Activated CD4-positive, alpha-beta T cell treated with anti-CD3 and anti-CD28 coated beads, Interleukin-2, amount 50 U/mL, for 4 hours (primary cell): ENCODE results near the gene MAP3K21.

Experiments used
- DNase-seq, 2 experiments: peaks; one replicate each; pipeline ENCODE4 v3.0.0-alpha.2; 2020

Gene MAP3K21

DNA sequence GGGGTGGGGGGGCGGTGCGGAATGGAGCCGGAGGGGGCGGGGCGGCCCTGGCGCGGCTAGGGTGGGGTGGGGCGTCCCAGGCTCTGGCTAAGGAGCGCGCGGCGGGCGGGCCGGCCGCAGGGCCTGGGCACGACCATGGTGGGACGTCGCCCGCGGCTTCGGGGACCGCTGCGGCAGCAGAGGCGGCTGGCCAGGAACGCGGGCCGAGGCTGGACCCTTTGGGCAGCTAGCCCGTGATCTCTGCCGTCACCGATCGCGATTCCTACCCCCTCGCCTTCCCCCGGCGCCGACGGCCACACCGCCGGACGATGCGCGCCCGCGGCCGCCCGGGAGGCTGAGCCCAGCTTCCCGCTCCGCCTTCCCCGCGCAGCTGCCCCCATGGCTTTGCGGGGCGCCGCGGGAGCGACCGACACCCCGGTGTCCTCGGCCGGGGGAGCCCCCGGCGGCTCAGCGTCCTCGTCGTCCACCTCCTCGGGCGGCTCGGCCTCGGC lies at the start of gene MAP3K21:
MAP3K21 (plus strand) TSS at position 74 of the 491 bp plus-strand sequence; CDS start at position 379, 305 bp downstream.
- DNase-seq: no peak

DNA sequence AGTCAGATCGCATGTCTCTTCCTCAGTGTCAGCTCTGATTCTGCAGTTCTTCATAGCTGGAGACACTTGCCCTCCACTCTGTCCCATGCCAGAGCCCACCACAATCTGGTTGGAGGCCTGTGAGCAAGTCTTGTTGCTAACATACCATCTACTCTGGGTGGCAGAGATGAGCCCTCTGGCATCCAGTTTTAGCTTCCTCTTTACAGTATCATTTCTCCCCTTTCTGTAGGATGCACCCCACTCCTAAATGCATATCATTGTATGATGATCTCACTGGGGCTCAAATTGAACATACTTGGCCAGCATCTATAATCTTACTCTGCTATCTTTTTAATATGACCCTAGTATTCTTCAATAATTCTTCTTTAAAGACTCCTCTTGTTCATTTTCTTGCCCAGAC lies 48.9 kb upstream of the MAP3K21 start:
- DNase-seq: no peak

DNA sequence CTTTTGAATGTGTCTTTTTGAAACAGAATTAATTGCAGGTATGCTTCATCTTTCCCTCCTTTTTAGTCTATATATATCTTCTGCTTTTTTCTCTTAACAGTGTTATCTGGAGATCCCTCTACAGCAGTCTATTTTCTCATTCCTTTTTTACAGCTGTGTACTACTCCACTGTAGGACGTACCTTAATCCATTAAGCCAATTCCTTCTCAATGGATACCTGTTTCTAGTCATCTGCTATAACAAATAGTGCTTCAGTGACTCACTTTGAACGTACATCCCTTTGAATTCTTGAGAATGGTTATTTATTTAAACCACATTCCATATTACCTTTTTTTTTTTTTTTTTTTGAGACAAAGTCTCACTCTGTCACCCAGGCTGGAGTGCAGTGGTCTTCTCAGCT lies 47.6 kb upstream of the MAP3K21 start:
- no peak for DNase-seq

DNA sequence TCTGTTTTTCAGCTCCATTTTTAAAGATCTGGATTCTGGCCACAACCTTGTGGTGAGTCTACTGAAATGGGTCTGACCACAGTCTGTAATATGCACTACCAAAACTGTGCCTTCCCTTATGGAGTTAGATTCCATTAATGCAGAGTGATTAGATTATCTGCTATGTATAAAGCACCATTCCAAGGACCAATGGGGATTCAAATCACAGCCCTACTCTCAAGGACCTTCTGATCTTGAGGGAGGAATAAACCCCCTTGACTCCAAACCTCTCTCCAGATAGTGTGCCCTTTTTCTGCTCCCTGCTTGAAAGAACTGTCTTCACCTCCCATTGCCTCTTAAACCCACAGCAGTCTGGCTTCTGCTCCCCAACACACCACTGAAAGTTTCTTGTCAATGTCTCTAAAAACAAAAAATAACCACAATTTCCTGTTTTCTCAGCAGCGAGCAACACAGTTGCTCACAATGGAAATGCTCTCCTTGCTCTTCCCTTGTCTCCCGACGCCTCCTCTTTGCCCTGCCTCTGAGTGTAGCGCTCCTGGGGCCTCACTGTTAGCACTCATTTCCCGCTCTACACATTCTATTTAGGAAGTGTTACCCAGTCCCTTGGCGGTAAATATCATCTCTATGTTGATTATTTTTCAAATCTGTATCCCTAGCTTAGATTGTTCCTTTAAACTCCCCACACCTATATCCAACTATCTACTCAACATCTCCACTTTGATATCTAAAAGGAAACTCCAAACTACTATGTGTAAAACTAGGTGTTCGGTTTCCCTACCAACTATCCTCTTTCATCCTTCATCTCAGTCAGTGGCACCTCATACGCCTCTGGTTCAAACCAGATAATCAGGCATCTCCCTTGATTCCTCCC lies 45.6 kb upstream of the MAP3K21 start:
- peak in 1 of 2 experiments; percentile 7 for DNase-seq

DNA sequence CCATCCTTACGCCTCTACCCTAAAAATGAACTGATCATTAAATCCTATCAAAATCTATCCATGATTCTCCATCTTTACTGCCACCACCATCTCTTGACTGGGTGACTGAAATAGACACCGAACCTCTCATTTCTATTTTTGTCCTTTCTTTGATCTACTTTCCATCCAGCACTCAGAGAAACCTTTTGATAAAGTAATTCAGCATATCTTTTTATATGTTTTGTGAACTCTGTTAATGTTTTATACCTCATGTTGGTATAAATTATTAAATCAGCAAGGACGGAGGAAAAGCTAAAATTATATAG lies 45.0 kb upstream of the MAP3K21 start:
- no peak for DNase-seq

DNA sequence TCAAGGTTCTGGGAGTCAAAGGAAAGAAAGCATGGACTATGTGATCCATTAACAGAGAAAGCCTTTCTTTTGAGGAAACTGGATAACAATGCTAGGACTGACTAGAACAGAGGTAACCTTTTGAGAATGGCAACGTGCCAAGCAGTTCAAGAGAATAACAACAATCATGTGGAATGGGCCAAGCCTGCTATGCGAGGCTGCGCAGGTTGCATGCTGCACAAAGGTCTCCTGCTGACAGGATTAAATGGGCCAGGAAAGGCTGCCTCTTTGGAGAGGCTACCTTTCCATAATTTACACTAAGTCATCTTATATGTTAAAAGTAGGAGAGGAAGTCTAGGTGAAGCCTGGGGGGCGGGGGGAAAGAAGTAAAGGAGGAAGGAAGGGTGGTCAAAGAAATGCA lies 37.8 kb upstream of the MAP3K21 start:
- DNase-seq: no peak

DNA sequence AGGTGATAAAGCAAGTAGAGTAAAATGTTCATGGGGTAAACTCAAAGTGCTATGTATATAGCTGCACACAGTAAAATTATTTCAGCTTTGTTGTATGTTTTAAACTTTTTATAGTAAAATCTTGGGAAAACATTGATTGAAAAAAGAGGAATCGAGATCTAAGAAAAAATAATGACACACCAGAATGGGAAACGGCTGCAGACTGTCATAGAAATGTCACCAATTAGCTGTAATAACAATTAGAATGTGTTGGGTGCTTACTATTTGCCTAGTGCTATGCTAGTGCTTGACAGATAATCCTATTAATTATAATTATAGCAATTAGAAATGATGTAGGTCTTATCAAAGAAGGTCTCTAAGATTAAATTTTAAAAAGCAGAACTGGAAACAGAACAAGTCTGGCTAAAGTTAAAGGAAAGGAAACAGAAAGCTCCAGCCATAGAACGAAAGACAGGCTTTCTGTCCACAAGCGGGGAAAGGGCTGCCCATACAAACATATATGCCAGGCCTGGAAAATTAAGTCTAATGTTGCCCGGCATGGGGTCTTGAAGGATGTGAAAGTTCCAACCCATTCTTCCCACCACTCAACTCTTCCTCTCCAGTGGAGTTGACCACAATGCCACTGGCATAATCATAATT lies 37.0 kb upstream of the MAP3K21 start:
- no peak for DNase-seq

DNA sequence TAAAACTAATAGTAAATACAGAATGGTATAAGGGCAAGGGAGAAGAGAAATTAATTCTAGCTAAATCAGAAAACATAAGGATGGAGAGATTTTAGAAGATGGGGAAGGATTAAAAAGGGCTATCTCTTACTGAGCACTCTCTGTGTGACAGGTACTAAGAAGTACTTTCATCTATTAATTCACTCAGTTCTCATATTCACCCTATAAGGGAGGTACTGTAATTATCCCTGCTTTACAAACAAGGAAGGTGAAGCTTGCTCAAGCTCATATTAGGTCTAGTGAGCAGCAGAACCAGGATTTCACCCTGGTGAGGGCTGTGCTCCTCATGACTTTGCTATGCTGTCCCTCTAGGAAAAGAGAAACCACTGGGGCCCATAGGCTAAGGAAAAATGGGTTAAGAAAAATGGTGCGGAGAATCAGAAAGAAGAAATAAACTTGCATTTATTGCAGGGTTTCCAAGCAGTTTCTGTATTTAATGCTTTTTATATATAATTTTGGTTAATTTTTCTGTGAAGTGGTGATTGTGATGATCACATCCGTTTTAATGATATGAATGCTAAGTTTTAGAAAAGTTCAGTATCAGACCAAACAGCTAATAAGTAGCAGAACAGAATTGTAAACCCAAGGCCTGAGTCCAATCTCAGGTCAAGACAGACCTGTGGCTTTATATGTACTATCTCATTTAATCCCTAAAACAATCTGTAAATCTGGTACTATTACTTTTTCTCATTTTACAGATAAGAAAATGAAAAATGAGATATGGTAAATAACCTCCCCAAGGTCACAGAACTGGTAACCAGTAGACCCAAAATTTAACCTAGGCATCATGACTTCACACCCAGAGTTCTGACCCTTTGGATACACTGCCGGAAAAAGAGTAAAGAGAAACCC lies 33.7 kb upstream of the MAP3K21 start:
- no peak for DNase-seq

DNA sequence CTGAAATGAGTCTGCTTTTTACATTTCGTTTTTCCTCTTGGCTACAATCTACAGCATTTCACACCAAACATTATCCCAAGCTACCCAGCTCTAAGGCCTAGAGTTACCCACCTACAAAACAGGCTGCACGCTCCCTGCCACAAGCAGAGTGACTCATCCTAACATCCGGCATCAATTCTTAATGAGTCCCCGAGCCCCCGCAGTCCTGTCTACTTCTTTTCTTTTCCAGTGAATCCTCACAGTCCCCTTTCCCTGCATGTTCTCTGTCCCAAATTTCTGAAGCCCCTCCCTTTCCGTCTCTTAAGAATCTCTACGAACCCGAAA lies 32.6 kb upstream of the MAP3K21 start:
- DNase-seq: peak; percentile 44 to 51

DNA sequence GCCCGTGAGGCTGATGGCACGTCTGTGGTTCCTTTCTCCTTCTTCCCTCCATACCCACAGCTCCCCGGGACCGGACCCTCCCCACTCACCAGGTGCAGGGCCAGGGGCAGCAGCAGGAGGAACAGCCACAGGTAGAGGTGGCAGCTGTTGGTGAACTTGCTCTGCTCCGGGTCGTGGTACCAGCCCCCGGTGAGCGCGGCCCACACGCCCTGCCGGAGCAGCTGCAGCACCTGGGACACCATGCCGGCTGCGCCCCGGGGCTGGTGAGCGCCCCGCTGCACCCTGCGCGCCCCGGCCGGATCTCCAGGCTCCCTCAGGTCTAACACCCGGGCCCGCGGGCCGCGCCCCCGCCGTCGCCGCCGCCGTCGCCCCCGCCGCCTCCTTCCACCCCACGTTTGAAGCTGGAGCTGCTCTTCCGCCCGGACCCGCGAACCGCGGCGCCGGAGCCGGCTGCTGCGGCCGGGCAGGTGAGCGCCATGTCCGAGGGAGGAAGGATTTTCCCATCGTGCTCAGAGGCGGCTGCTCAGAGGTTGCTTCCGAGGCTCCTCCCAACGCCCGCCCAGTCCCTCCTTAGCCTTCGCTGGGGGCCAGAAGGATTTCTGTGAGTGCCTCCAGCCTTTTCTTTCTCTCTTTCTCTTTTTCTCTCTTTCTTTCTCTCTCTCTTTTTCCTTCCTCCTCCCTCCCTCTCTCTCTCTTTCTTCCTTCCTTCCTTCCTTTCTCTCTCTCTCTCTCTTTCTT lies 32.1 kb upstream of the MAP3K21 start, which contains the start of gene PCNX2:
PCNX2 (minus strand) TSS at position 489 of the 738 bp plus-strand sequence; CDS start at position 242, 247 bp downstream.
- peak; percentile 57 to 59 for DNase-seq

DNA sequence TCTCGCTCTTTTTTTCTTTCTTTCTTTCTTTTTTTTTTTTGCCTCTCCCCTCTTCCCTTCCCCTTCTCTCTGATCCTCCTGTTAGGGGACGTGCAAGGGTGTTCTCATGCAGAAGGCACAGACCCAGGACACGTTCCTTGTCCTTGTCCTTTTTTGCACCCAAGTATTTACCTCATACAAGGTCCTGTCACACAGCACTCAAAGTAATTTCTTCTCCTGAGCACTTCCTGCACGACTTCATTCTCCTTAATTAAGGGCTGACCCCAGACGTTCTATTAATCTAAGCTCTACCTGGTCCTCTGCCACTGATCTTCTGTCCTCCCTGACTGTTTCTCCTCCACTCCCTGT lies 31.6 kb upstream of the MAP3K21 start:
- DNase-seq: no peak

DNA sequence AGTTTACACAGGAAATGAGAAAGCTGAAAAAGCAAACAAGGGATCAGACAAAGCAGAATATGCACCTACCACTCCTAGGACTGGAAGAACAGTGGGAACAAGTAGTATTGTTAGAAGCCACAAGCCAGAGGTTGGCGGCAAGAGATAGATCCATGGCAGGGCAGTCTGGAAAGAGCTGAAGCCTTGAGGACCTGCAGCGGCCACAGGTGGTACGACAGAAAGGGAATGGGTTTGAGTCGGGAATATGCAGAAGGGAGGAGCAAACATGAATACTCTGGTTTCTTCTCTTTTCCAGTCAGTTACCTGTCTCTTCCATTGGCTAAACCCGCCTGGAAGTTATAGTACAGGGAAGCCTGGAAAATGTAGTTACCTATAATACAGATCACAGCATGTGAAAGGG lies 28.1 kb upstream of the MAP3K21 start:
- DNase-seq: no peak

DNA sequence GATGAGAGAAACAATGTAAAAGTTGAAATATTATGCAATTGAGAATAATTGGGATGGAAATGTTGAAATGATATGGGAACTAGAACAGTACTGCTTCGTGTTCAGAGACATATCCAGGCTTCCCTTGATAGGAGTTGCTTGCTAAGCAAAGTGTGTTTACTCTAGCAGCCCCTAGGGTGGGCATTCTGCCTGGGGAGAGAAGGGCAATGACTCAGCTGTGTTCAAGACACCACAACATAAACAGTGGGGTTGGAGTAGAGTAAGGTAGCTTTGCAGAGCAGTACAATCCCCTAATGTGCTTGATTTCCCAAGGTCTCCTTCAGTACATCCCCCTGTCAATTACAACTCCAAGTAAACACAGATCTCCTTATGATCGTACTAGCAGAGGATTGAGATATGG lies 27.2 kb upstream of the MAP3K21 start:
- no peak for DNase-seq

DNA sequence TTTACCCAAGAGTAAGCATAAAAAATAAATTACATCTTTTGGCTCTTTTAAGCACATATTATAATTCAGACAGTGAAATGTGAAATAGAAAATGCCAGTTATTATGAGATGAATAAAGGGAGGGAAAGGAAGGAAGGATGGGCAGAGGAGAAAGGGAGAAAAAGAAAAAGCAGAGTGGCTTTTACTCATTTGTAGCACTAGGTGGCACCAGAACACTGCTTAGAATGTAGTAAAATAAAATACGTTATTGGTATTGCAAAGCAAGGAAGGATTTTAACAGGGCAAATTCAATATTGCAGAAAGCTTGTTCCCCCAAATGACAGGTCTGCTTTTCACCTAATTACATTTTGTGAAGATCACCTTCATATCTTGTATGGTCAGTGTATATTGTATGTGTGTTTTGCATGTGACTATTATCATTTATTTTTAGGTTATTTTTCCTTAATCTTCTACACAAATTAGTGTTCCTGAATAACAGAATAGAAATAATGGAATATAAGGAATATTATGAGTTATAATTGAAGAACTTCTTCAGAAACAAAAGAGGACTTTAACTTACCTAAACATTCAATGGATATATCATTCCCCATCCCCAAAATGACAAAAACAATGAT lies 22.9 kb upstream of the MAP3K21 start:
- no peak for DNase-seq

DNA sequence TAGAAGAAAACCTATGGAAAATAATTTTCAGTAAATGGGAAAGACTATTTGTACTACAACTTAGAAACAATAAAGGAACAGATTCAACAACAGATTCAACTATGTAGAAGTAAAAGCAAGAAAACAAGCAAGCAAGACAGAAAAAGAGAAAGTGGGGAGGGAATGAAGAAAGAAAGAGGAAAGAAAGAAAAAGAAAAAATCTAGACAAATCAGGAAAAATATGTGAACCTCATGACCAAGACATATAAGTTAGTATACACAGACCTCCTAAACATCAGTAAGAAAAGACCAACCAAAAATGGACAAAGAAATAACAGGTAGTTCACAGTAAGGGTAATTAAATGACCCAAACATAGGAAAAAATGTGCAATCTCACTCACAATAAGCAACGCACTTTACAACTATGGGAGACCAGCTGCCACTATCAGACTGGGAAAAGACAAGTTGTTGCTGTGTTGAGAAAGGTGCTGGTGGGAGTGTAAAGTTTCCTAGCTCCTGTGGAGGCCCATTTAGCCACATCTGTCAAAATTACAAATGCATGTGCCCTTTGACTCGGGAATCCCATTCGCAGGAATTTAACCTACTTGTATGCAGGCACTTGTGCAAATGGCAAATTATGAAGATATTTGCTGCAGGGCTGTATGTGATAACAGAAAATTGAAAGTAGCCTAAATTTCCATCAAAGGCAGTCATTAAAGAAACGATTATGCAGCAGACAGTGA lies 13.9 kb upstream of the MAP3K21 start:
- no peak for DNase-seq

DNA sequence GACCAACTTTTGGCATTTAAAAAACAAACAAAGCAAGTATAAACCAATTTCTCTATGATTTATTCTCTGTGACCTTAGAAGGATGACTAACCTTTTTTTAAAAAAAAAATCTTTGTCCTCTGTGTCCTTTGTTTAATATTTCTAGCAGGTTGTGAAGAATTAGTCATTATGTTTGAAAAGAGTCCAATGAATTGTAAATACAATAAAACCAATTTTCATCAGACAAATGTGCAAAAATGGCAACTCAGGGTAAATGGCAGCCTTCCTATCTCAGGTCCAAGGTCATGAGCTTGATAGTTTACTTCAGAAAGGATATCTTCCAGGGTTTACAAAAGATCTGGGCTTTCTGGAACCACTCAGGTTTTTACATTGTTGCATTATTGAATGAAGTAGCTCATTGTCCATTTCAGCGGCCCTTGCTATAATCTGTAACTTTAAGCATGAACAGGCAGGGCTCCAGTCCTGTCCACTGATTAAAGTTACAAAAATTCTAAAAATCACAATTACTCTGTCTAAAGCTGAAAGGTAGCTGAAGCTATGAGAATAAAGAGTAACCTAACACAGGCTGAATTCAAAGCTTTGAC lies 11.7 kb upstream of the MAP3K21 start:
- DNase-seq: no peak

DNA sequence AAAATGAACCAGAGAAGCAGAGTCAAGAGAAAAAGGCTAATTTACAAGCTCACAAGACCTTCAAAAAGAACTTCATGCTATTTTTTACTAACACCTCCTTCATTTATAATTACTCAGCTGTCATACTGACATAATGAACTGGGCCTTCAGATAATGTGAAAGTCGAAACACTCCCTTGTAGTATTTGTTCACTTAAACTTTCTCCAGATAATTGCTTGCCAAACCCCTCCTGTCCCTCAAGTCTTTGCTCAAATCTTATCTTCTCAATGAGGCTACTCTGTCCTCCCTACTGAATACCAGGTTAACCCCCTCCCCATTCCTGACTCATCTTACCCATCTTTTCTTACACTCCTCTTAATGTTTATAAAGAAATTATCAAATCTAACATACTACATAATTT lies 11.1 kb upstream of the MAP3K21 start:
- no peak for DNase-seq

DNA sequence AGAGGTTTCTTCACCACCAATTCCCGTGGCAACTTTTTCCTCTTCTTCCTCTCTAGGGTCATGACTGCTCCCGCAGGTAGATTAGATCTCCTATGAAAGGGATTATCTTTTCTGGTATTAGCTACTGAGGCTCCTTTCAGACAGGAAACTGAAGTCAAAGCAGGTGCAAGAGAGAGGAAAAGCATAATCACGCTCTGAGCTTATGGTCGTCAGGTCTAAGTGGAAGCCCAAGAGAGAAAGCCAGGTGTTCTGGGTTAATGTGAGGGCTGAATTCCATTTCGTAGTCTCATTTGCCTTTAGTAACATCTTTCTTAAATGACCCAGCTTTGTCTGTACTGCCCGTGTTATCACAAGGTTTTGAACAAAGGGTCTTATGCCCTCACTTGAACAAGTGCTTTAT lies 8.3 kb upstream of the MAP3K21 start:
- no peak for DNase-seq

DNA sequence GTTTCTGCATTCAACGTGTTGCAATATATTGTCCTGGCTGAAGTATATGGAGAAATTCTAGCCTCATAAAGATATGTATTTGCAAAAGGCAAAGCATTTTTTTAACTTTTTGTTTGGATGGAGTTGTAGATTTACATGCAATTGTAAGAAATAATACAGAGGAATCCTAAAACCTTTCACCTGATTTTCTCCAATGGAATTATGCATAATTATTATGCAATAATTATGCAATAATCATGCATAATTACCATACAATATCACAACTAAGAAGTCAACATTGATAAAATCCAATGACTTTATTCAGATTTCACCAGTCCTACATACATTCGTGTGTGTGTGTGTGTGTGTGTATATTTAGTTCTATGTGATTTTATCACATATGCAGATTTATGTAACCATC lies 7.5 kb upstream of the MAP3K21 start:
- DNase-seq: no peak

DNA sequence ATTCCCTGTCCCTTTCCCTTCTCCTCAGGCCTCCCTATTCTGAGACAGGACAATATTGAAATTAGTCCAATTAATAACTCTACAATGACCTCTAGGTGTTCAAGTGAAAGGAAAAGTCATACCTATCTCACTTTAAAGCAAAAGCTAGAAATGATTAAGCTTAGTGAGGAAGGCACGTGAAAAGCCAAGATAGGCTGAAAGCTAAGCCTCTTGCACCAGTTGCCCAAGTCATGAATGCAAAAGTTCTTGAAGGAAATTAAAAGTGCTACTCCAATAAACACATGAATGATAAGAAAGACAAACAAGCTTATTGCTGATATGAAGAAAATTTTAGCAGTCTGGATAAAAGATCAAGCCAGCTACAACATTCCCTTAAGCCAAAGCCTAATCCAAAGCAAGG lies 3.8 kb upstream of the MAP3K21 start:
- no peak for DNase-seq

DNA sequence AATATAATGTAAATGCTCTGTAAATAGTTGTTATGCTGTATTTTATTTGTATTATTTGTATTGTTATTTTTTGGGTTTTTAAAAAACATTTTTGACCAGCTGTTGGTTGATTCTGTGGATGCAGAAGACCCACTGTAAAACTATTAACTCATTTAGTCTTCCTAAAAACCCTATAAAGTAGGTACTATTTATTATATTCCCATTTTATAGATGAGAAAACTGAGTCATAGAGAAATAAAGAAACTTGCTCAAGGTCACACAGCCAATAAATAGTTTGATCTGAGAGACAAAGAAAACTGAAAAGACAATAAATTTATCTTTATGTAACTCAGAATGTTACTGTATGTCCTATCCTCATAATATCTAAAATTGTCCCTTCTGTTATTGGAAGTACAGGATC lies 1.2 kb upstream of the MAP3K21 start:
- no peak for DNase-seq
